GM12878 (cell line): ENCODE data around the gene RGS16. TPM values are rescaled to one million over a fixed set of nuclear protein-coding genes. Genes with fewer than 3 reads are reported as not detected.

Source experiments
- ATAC-seq: fragments of 200-7000 bp; cut with Tn5 transposase; 3 replicates; pipeline ENCODE4 v1.9.1; 2020; ENCODE audit warnings: mild to moderate bottlenecking, moderate library complexity
- BruUV-seq: library from RNA; stranded (reverse); fragments of 400-500 nt; replicated peaks from 2 replicates; lab custom pipeline; 2021; lab: Mats Ljungman, UMichigan
- CTCF ChIA-PET: fragments of 300-600 bp; sonication (Branson Sonifier 250); formaldehyde crosslinking; extraction: SDS; loops from one replicate; lab custom pipeline; 2021; ENCODE audit warnings: inconsistent platforms; lab: Yijun Ruan, JAX
- POLR2A ChIA-PET: fragments of 350-600 bp; formaldehyde crosslinking; extraction: SDS; loops from one replicate; lab custom pipeline; 2021; ENCODE audit warnings: inconsistent platforms; lab: Charles Lee
- RAD21 ChIA-PET: fragments of 300-600 bp; sonication (Branson Sonifier 250); formaldehyde crosslinking; loops from one replicate; lab custom pipeline; 2023; ENCODE audit warnings: antibody characterized with exemption; ENCODE audit not compliant: unreplicated experiment; lab: Charles Lee
- SMC1A ChIA-PET: fragments of 300-600 bp; sonication (Branson Sonifier 250); formaldehyde crosslinking; loops from one replicate; lab custom pipeline; 2023; ENCODE audit not compliant: unreplicated experiment, uncharacterized antibody; lab: Charles Lee
- DNase-seq: peaks from one replicate; pipeline ENCODE4 v3.0.0-alpha.2; 2011; ENCODE audit warnings: low read depth, low spot score
- FAIRE-seq: peaks from 3 replicates; lab custom pipeline; 2011; peaks lifted over from hg19 to GRCh38; lab: Jason Lieb, UNC
- H2AFZ ChIP-seq: 2 replicates; pipeline ENCODE4 v1.6.0; 2011; ENCODE audit warnings: low read depth, low read length, control low read depth; ENCODE audit not compliant: control insufficient read depth
- H3K27ac ChIP-seq: 2 replicates; pipeline ENCODE4 v1.5.1; 2011; ENCODE audit warnings: control low read depth; ENCODE audit not compliant: control insufficient read depth, insufficient read depth
- H3K27me3 ChIP-seq, 2 experiments: replicated peaks in 1 of 2; 2 replicates each; pipeline versions ENCODE4 v1.6.0 to v1.6.1; 2011; ENCODE audit warnings: low read length in 1 of 2; ENCODE audit not compliant: control insufficient read depth in 2 of 2, insufficient read depth in 2 of 2
- H3K36me3 ChIP-seq, 2 experiments: 2 replicates each; pipeline ENCODE4 v1.5.1; 2011; ENCODE audit warnings: low read length in 1 of 2; ENCODE audit not compliant: control insufficient read depth in 2 of 2, insufficient read depth in 2 of 2
- H3K4me1 ChIP-seq: 2 replicates; pipeline ENCODE4 v1.6.1; 2011; ENCODE audit warnings: mild to moderate bottlenecking, low read length, moderate library complexity, mixed read lengths; ENCODE audit not compliant: control insufficient read depth, insufficient read depth
- H3K4me2 ChIP-seq: 2 replicates; pipeline ENCODE4 v1.6.0; 2011; ENCODE audit warnings: control low read depth; ENCODE audit not compliant: control insufficient read depth, insufficient read depth
- H3K4me3 ChIP-seq: fragments of 200-600 bp; sonication (generic); 2 replicates; pipeline ENCODE4 v1.5.1; 2016
- H3K79me2 ChIP-seq: 2 replicates; pipeline ENCODE4 v1.6.0; 2011; ENCODE audit warnings: low read length; ENCODE audit not compliant: control insufficient read depth, insufficient read depth
- H3K9ac ChIP-seq: 2 replicates; pipeline ENCODE4 v1.8.0; 2011; ENCODE audit warnings: low read length, control low read depth, mixed read lengths; ENCODE audit not compliant: control insufficient read depth, insufficient read depth
- H3K9me3 ChIP-seq: replicated peaks from 3 replicates; pipeline ENCODE4 v1.5.1; 2011; ENCODE audit warnings: mild to moderate bottlenecking, low read length; ENCODE audit not compliant: control insufficient read depth, insufficient read depth
- H4K20me1 ChIP-seq: 2 replicates; pipeline ENCODE4 v1.6.0; 2011; ENCODE audit not compliant: control insufficient read depth, insufficient read depth
- ATF3 ChIP-seq: IDR thresholded peaks from 2 replicates; pipeline ENCODE4 v1.6.1; 2011; ENCODE audit warnings: low read depth, mild to moderate bottlenecking, low read length, moderate library complexity, borderline replicate concordance; ENCODE audit errors: extremely low read depth
- BCL11A ChIP-seq: IDR thresholded peaks from 2 replicates; pipeline ENCODE4 v1.6.1; 2011; ENCODE audit warnings: low read depth, low read length
- BMI1 ChIP-seq: fragments of 450-650 bp; IDR thresholded peaks from 2 replicates; pipeline ENCODE4 v1.6.1; 2016; ENCODE audit warnings: mild to moderate bottlenecking, moderate library complexity, borderline replicate concordance
- CHD4 ChIP-seq: fragments of 200-600 bp; sonication (generic); IDR thresholded peaks from 2 replicates; pipeline ENCODE4 v1.6.1; 2016; ENCODE audit warnings: mild to moderate bottlenecking
- HDAC2 ChIP-seq: fragments of 200-600 bp; sonication (generic); IDR thresholded peaks from 2 replicates; pipeline ENCODE4 v1.6.1; 2017
- HDGF ChIP-seq: fragments of 450-650 bp; IDR thresholded peaks from 2 replicates; pipeline ENCODE4 v1.6.1; 2016; ENCODE audit warnings: antibody characterized with exemption
- IKZF2 ChIP-seq, 2 experiments: fragments of 450-650 bp; IDR thresholded peaks; 2 replicates each; pipeline ENCODE4 v1.6.1; 2017; ENCODE audit warnings: mild to moderate bottlenecking in 2 of 2, moderate library complexity in 2 of 2
- KAT2A ChIP-seq: conservative IDR thresholded peaks from 2 replicates; pipeline ENCODE4 v1.6.1; 2011; ENCODE audit warnings: low read depth, low read length; ENCODE audit not compliant: control insufficient read depth
- KLF5 ChIP-seq: fragments of 450-650 bp; IDR thresholded peaks from 2 replicates; pipeline ENCODE4 v1.6.1; 2014; ENCODE audit warnings: mild to moderate bottlenecking; ENCODE audit not compliant: partially characterized antibody
- MEF2B ChIP-seq: fragments of 450-650 bp; IDR thresholded peaks from 2 replicates; pipeline ENCODE4 v1.6.1; 2018; ENCODE audit warnings: mild to moderate bottlenecking, moderate library complexity; ENCODE audit not compliant: partially characterized antibody, poor library complexity, severe bottlenecking
- MYB ChIP-seq: fragments of 150-350 bp; IDR thresholded peaks from 2 replicates; pipeline ENCODE4 v1.6.1; 2014; ENCODE audit warnings: mild to moderate bottlenecking, low read depth, low read length, borderline replicate concordance
- NBN ChIP-seq: fragments of 450-650 bp; IDR thresholded peaks from 2 replicates; pipeline ENCODE4 v1.6.1; 2016
- NR2C1 ChIP-seq: fragments of 450-650 bp; IDR thresholded peaks from 2 replicates; pipeline ENCODE4 v1.6.1; 2017; ENCODE audit warnings: antibody characterized with exemption, mild to moderate bottlenecking, moderate library complexity
- PBX3 ChIP-seq: IDR thresholded peaks from 2 replicates; pipeline ENCODE4 v1.6.1; 2011; ENCODE audit warnings: mild to moderate bottlenecking, low read depth, low read length, moderate library complexity; ENCODE audit not compliant: insufficient replicate concordance
- RELB ChIP-seq: fragments of 450-650 bp; IDR thresholded peaks from 2 replicates; pipeline ENCODE4 v1.6.1; 2017; ENCODE audit warnings: low read depth, mild to moderate bottlenecking, moderate library complexity
- SP1 ChIP-seq: IDR thresholded peaks from one replicate; pipeline ENCODE4 v1.6.1; 2011; ENCODE audit warnings: low read depth, low read length
- STAT3 ChIP-seq: IDR thresholded peaks from 2 replicates; pipeline ENCODE4 v1.6.1; 2011; ENCODE audit warnings: low read depth, low read length, improper control_type of control experiment
- SUZ12 ChIP-seq: fragments of 200-600 bp; sonication (generic); IDR thresholded peaks from one replicate; pipeline ENCODE4 v1.6.1; 2018; ENCODE audit warnings: antibody characterized with exemption, mild to moderate bottlenecking; ENCODE audit not compliant: unreplicated experiment
- TCF7 ChIP-seq: IDR thresholded peaks from 2 replicates; pipeline ENCODE4 v1.6.1; 2014; ENCODE audit warnings: antibody characterized with exemption, borderline replicate concordance
- ZNF207 ChIP-seq: fragments of 450-650 bp; IDR thresholded peaks from 2 replicates; pipeline ENCODE4 v1.6.1; 2014; ENCODE audit warnings: antibody characterized with exemption, mild to moderate bottlenecking, borderline replicate concordance
- ZNF24 ChIP-seq: fragments of 450-650 bp; IDR thresholded peaks from 2 replicates; pipeline ENCODE4 v1.6.1; 2017; ENCODE audit warnings: antibody characterized with exemption, mild to moderate bottlenecking
- WGBS: methylation state at CpG from one replicate; pipeline ENCODE4 v1.1.6; 2016; ENCODE audit warnings: low lambda C conversion rate; ENCODE audit not compliant: insufficient replicate concordance, insufficient coverage; ENCODE audit errors: missing lambda C conversion rate; 5-methylcytosine and 5-hydroxymethylcytosine counted together
- in situ Hi-C: fragments of 300-500 bp; cut with MboI; formaldehyde crosslinking; loops from 9 replicates; pipeline ENCODE4 v1.14.3; 2018; ENCODE audit warnings: mixed read lengths
- intact Hi-C: fragments of 100-400 bp; cut with micrococcal nuclease; formaldehyde crosslinking; loops from one replicate; pipeline ENCODE4 v1.14.2; 2022; ENCODE audit not compliant: unreplicated experiment
- polyA plus RNA-seq, 11 experiments: library from polyadenylated mRNA; depleted of rRNA in 4 of 11; unstranded in 6 of 11; stranded (reverse) in 5 of 11; fragments of >200 nt; fragmentation: Nextera tagmentation in 4 of 11; fragmentation: Illumina TruSeq in 1 of 11; extraction: Ambion mirVana in 4 of 11; extraction: Trizol in 1 of 11; gene quantifications; 1 replicate in 1 of 11; 2 replicates in 10 of 11; pipeline versions ENCODE4 v1.2.1 to v1.2.3, GENCODE V29; 2011 to 2016; ENCODE audit warnings: inconsistent platforms in 2 of 11, missing spikeins in 2 of 11, low read depth in 1 of 11
- total RNA-seq, 4 experiments: library from RNA; depleted of rRNA in 3 of 4; stranded (reverse); fragments of >200 nt in 3 of 4; fragmentation: Illumina TruSeq in 1 of 4; extraction: Trizol in 1 of 4; gene quantifications; 2 replicates each; pipeline versions ENCODE4 v1.2.1 to v1.2.3, GENCODE V29; 2013 to 2021

Gene RGS16
- total and polyA plus RNA-seq, 10 of the 15 experiments (the other 5 are each of a cell fraction or from before 2014, with no cell fraction given), result 16.4 to 58.2 (median 44.6) TPM

GRCh38 chr1:182616130-182617013, 12.2 kb upstream of the RGS16 start:
- Histone ChIP-seq H3K27me3 (no peaks in the 10 kb centered on the region), H4K20me1 (no peaks in the 10 kb centered on the region), H3K27ac (peak overlapping the region; percentile 51), H3K4me3 (peak overlapping the region; percentile 12; the same call in 1 of the 2 replicates), H3K9me3 (peaks cover 2% of the 10 kb centered on the region; the same call in 1 of the 3 replicates), H3K9ac (no peak overlapping the region; the same call in 1 of the 2 replicates), H3K36me3 (no peaks in the 10 kb centered on the region), H2AFZ (no peak overlapping the region), H3K4me1 (peaks cover 51% of the 10 kb centered on the region), H3K4me2 (peak overlapping the region; percentile 87), H3K79me2 (no peaks in the 10 kb centered on the region)
- FAIRE-seq (peak; percentile 61), DNase-seq (peak; percentile 93), ATAC-seq (peak; percentile 81)
- 2% methylated on average over 17 of the region's 17 CpGs for WGBS
- ChIA-PET CTCF (interaction anchor here (1.2 to 37.4 kb wide), 11 partner anchors 10 to 172 kb away, joined by 4 to 1888 read pairs (median 7); partner anchors contain the start of genes NPL and RGS16), POLR2A (interaction anchor here (0.6 to 7.4 kb wide), 14 partner anchors 7 to 1215 kb away, joined by 3 to 51 read pairs (median 6); partner anchors contain the start of gene RGS16), RAD21 (interaction anchor here (0.6 to 9.4 kb wide), 22 partner anchors 9 to 223 kb away, joined by 3 to 121 read pairs (median 4); partner anchors contain the start of genes NPL and RGS16), SMC1A (interaction anchor here (0.6 to 12.3 kb wide), 19 partner anchors 7 to 190 kb away, joined by 3 to 219 read pairs (median 5); partner anchors contain the start of gene RGS16)
- intact Hi-C loops, result loop anchor here (1.0 to 5.0 kb wide), 4 partner anchors 12 to 166 kb away; partner anchors contain the start of gene RGS16
- BruUV-seq, result no TSS peak
- in situ Hi-C loops, result no loop called here
- TF ChIP-seq HDGF (no peak), ATF3 (no peak), NR2C1 (no peak), ZNF207 (no peak), KLF5 (peak; percentile 62), BMI1 (peak; percentile 74), BCL11A (peak; percentile 96), TCF7 (peak; percentile 98), KAT2A (no peak), PBX3 (no peak), STAT3 (no peak), CHD4 (no peak), HDAC2 (no peak), ZNF24 (peak; percentile 41; the same call in 1 of the 2 replicates), IKZF2 (IDR thresholded peaks at IDR 0.05) (peak; percentile 98 to 99), MYB (0 out of 2 replicates have a peak, but pooled peaks have one; percentile 29), SP1 (peak; percentile 84), RELB (peak; percentile 98), NBN (peak; percentile 94), MEF2B (peak; percentile 91), SUZ12 (no peak)
